SK-N-SH treated with all-trans-retinoic acid at 6 μM for 48 hours (cell line): ENCODE data around the gene GALNT17.

ENCODE experiments used
- ATAC-seq: fragments of 200-7000 bp; cut with Tn5 transposase; 3 replicates; pipeline ENCODE4 v1.9.1; 2020; ENCODE audit warnings: mild to moderate bottlenecking, moderate library complexity
- ARNTL ChIP-seq: fragments of 450-650 bp; formaldehyde crosslinking; IDR thresholded peaks from 2 replicates; pipeline ENCODE4 v1.5.0; 2020; ENCODE audit warnings: low read depth, mild to moderate bottlenecking, moderate library complexity, borderline replicate concordance
- CSDC2 ChIP-seq: fragments of 250-450 bp; sonication (Bioruptor Pico); IDR thresholded peaks from 2 replicates; pipeline ENCODE4 v1.5.0; 2020; ENCODE audit warnings: mild to moderate bottlenecking, moderate library complexity
- CSRNP3 ChIP-seq: fragments of 250-450 bp; sonication (Bioruptor Pico); IDR thresholded peaks from 2 replicates; pipeline ENCODE4 v1.5.1; 2021; ENCODE audit warnings: mild to moderate bottlenecking, moderate library complexity
- ESRRG ChIP-seq: fragments of 250-450 bp; sonication (Bioruptor Pico); IDR thresholded peaks from 2 replicates; pipeline ENCODE4 v1.6.1; 2021; ENCODE audit warnings: mild to moderate bottlenecking
- GLIS3 ChIP-seq: fragments of 250-450 bp; sonication (Bioruptor Pico); IDR thresholded peaks from 2 replicates; pipeline ENCODE4 v1.5.0; 2020; ENCODE audit warnings: mild to moderate bottlenecking, moderate library complexity
- ISL1 ChIP-seq: fragments of 250-450 bp; sonication (Bioruptor Pico); IDR thresholded peaks from 2 replicates; pipeline ENCODE4 v2.1.2; 2022; ENCODE audit warnings: mild to moderate bottlenecking, moderate library complexity
- OSR1 ChIP-seq: fragments of 250-450 bp; sonication (Bioruptor Pico); IDR thresholded peaks from 2 replicates; pipeline ENCODE4 v1.8.0; 2022; ENCODE audit warnings: moderate library complexity, mild to moderate bottlenecking, inconsistent platforms
- POU6F1 ChIP-seq: fragments of 250-450 bp; sonication (Bioruptor Pico); IDR thresholded peaks from 2 replicates; pipeline ENCODE4 v1.8.0; 2021; ENCODE audit warnings: low read depth, mild to moderate bottlenecking, moderate library complexity, borderline replicate concordance
- PPARA ChIP-seq: fragments of 250-450 bp; sonication (Bioruptor Pico); IDR thresholded peaks from 2 replicates; pipeline ENCODE4 v1.5.0; 2020; ENCODE audit warnings: mild to moderate bottlenecking, borderline replicate concordance
- RARB ChIP-seq: fragments of 250-450 bp; sonication (Bioruptor Pico); IDR thresholded peaks from 2 replicates; pipeline ENCODE4 v1.8.0; 2021; ENCODE audit warnings: mild to moderate bottlenecking, moderate library complexity
- SNAI2 ChIP-seq: fragments of 250-450 bp; sonication (Bioruptor Pico); IDR thresholded peaks from 2 replicates; pipeline ENCODE4 v1.5.0; 2020; ENCODE audit warnings: mild to moderate bottlenecking, moderate library complexity
- TCF4 ChIP-seq: fragments of 250-450 bp; sonication (Bioruptor Pico); IDR thresholded peaks from 2 replicates; pipeline ENCODE4 v1.8.0; 2021; ENCODE audit warnings: mild to moderate bottlenecking, moderate library complexity, borderline replicate concordance
- ZFP3 ChIP-seq: fragments of 250-450 bp; sonication (Bioruptor Pico); IDR thresholded peaks from 2 replicates; pipeline ENCODE4 v1.5.0; 2020; ENCODE audit warnings: mild to moderate bottlenecking, moderate library complexity
- ZFP30 ChIP-seq: fragments of 450-650 bp; formaldehyde crosslinking; IDR thresholded peaks from 2 replicates; pipeline ENCODE4 v1.5.0; 2022; ENCODE audit warnings: mild to moderate bottlenecking, moderate library complexity
- ZNF565 ChIP-seq: fragments of 450-650 bp; formaldehyde crosslinking; conservative IDR thresholded peaks from 2 replicates; pipeline ENCODE4 v1.5.0; 2020; ENCODE audit warnings: low read depth, mild to moderate bottlenecking, moderate library complexity
- ZNF70 ChIP-seq: fragments of 450-650 bp; formaldehyde crosslinking; IDR thresholded peaks from 2 replicates; pipeline ENCODE4 v1.5.0; 2020; ENCODE audit warnings: mild to moderate bottlenecking, moderate library complexity
- ZNF8 ChIP-seq: fragments of 450-650 bp; formaldehyde crosslinking; IDR thresholded peaks from 2 replicates; pipeline ENCODE4 v1.5.0; 2020; ENCODE audit warnings: mild to moderate bottlenecking, moderate library complexity
- TF ChIP-seq, protein P1 (sequence below): fragments of 250-450 bp; sonication (Bioruptor Pico); IDR thresholded peaks from 2 replicates; pipeline ENCODE4 v1.5.1; 2020; ENCODE audit warnings: low read depth, mild to moderate bottlenecking, moderate library complexity
- TF ChIP-seq, protein P2 (sequence below): fragments of 250-450 bp; sonication (Bioruptor Pico); IDR thresholded peaks from 2 replicates; pipeline ENCODE4 v1.8.0; 2020; ENCODE audit warnings: mild to moderate bottlenecking, moderate library complexity, borderline replicate concordance

Gene GALNT17

DNA sequence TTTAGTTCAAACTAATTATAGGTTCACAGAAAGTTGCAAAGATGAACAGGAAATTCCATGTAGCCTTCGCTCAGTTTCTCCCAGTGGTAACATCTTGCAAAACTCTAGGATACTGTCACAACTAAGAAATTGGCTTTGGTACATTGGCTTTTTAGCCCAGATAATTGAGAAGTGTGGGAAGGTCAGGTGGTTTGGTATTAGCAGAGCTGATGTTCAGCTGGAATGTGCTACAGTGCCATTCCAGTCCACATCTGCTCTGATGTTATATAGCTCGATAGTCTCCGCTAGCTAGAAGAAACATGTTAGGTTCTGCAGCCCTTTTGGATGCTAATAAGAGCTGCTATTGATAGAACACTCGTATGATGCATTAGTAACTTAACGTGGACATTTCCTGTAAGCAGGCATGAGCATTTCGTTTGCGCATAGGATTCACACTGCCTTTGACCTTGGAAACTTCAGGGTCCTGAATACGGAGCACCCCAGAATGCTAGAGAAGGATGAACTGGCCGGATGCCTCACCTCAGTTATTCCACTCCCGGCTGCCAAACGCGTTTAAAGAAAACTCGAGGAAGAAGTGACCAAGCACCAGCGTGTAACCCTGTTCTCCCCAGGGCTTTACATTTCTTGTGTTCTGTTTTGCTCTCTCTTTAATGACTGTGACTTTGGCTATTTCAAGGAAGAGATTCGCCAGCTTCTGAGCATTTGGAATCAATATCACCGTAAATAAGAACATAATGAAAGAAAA lies 271.4 kb downstream of the GALNT17 start:
- TF ChIP-seq, protein P1, sequence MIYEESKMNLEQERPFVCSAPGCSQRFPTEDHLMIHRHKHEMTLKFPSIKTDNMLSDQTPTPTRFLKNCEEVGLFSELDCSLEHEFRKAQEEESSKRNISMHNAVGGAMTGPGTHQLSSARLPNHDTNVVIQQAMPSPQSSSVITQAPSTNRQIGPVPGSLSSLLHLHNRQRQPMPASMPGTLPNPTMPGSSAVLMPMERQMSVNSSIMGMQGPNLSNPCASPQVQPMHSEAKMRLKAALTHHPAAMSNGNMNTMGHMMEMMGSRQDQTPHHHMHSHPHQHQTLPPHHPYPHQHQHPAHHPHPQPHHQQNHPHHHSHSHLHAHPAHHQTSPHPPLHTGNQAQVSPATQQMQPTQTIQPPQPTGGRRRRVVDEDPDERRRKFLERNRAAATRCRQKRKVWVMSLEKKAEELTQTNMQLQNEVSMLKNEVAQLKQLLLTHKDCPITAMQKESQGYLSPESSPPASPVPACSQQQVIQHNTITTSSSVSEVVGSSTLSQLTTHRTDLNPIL (CRISPR knock-in tag), result no peak
- TF ChIP-seq CSRNP3 (no peak), ISL1 (no peak), ARNTL (no peak), ZFP30 (CRISPR knock-in tag) (no peak)

DNA sequence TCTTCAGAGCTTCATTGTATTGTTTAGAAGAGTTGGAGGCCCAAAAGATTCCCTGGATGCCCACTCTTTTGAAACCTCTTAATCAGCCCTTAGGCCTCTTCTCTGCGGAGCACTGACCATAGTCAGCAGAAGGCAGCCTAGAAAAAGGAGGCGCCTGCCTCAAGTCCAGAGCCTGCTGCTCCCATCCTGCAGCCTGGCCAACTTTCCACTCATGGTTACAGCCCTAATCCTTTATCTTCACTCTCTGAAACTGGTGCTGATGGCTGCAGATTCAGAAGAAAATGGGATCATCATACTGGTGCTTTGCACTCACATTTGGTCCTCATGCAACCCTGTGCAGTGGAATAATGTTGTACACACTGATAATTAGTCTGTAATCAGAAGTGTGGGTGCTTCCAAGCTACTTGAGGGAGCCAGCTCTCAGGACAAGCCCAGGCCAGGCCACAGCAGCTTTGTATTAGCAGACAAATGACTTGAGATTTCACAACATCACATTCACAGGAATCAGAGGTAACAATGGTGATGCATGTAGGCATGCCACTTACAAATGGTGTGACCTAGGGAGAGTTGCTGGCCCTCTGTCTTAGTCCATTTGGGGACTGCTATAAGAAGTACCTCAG lies 272.9 kb downstream of the GALNT17 start:
- TF ChIP-seq ZNF565 (CRISPR knock-in tag) (no peak), ZNF8 (CRISPR knock-in tag) (no peak), PPARA (CRISPR knock-in tag) (no peak), POU6F1 (CRISPR knock-in tag) (no peak), ZFP3 (CRISPR knock-in tag) (no peak), ARNTL (no peak), GLIS3 (CRISPR knock-in tag) (no peak), CSRNP3 (no peak)
- TF ChIP-seq, all 23 proteins: peak for 0
- no peak for ATAC-seq

More for the DNA sequence above, 271.4 kb downstream of the GALNT17 start:
- ATAC-seq, result no peak

GRCh38 chr7:71408271-71408670 lies 276.3 kb downstream of the GALNT17 start:
- no peak for ATAC-seq
- TF ChIP-seq ZFP3 (CRISPR knock-in tag) (no peak), RARB (no peak), SNAI2 (no peak)

- ATAC-seq, result no peak
- TF ChIP-seq CSDC2 (CRISPR knock-in tag) (no peak), PPARA (CRISPR knock-in tag) (no peak), RARB (no peak), ARNTL (no peak), ZNF70 (CRISPR knock-in tag) (no peak), GLIS3 (CRISPR knock-in tag) (no peak), ZFP3 (CRISPR knock-in tag) (no peak), ZNF565 (CRISPR knock-in tag) (no peak), CSRNP3 (no peak), TCF4 (CRISPR knock-in tag) (no peak), SNAI2 (no peak), OSR1 (no peak), ESRRG (CRISPR knock-in tag) (no peak)
- TF ChIP-seq, protein P2, sequence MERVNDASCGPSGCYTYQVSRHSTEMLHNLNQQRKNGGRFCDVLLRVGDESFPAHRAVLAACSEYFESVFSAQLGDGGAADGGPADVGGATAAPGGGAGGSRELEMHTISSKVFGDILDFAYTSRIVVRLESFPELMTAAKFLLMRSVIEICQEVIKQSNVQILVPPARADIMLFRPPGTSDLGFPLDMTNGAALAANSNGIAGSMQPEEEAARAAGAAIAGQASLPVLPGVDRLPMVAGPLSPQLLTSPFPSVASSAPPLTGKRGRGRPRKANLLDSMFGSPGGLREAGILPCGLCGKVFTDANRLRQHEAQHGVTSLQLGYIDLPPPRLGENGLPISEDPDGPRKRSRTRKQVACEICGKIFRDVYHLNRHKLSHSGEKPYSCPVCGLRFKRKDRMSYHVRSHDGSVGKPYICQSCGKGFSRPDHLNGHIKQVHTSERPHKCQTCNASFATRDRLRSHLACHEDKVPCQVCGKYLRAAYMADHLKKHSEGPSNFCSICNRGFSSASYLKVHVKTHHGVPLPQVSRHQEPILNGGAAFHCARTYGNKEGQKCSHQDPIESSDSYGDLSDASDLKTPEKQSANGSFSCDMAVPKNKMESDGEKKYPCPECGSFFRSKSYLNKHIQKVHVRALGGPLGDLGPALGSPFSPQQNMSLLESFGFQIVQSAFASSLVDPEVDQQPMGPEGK (CRISPR knock-in tag), result no peak
Observed at GRCh38 chr7:71409550-71410157, 277.7 kb downstream of the GALNT17 start.
